ENCODE measurements around the gene HUWE1. TPM values are rescaled to one million over a fixed set of nuclear protein-coding genes. Genes with fewer than 3 reads are reported as not detected.

HUWE1 gene
- total and polyA plus RNA-seq, 2 donors (not counting 1 experiment from before 2014, with no cell fraction given), result 45.2 to 210 TPM

DNA sequence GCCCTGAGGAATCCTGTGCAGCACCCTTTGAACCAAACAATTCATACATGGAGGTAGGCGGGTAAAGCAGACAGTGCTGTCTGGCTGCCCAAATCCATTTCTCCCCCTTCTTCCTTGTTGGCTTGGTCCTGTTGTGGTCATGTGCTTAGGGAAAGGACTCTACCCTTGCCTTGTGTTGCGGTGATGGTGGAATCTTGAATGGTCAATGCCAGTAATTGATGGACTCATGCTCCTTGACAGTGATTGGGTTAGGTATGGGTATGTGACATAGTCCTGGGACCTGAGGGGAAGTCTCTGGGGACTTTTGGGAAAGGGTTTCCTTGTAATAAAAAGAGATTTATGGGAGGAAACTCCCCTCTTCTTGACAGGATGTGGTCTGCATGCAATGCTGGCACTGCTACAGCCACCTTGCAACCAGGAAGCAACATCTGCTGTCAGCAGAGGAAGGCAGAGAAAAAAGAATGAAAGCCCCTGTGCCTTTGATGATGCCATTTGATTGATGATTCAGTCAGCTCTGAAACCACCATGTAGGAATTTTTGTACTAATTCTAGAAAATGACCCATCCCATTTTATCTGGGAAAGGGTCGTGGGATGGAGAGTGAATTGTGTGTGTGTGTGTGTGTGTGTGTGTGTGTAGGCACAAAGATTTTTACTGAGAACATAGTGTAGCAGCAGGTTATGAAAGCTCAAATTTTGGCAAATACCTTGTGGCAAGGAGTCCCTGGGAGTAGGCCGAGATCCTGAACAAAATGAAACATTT, 30.0 kb upstream of the HUWE1 start:
- Histone ChIP-seq H4K20me1 (ENCODE audit: control insufficient read depth, insufficient read depth, low read length, poor library complexity, severe bottlenecking) (no peaks in the 10 kb centered on the region), H3K4me2 (replicated peaks; ENCODE audit: low read depth, low read length, poor library complexity, severe bottlenecking) (peak overlapping the region; percentile 60), H3K79me2 (ENCODE audit: control insufficient read depth, insufficient read depth, low read length) (no peaks in the 10 kb centered on the region), H3K4me1 (ENCODE audit: control insufficient read depth in 2 of 2, insufficient read depth in 2 of 2, low read length in 2 of 2) (peaks cover 42 to 43% of the 10 kb centered on the region in 2 donors), H3K9me3 (ENCODE audit: control extremely low read depth in 1 of 3, control insufficient read depth in 2 of 3, insufficient read depth in 1 of 3, low read length in 2 of 3) (no peaks in the 10 kb centered on the region), H2AFZ (ENCODE audit: insufficient read depth, low read depth, low read length, poor library complexity, severe bottlenecking) (peak overlapping the region; percentile 39), H3K36me3 (replicated peaks in 1 of 2; ENCODE audit: control extremely low read depth in 1 of 2, control insufficient read depth in 1 of 2, extremely low read depth in 1 of 2, insufficient read depth in 2 of 2, low read length in 1 of 2) (no peaks in the 10 kb centered on the region), H3K4me3 (ENCODE audit: control extremely low read depth in 1 of 5, extremely low read depth in 1 of 5, insufficient read depth in 1 of 5, low read depth in 2 of 5, low read length in 4 of 5) (no peak overlapping the region), H3K27me3 (replicated peaks in 1 of 4; ENCODE audit: control extremely low read depth in 1 of 4, control insufficient read depth in 3 of 4, insufficient read depth in 4 of 4, low read length in 3 of 4) (no peaks in the 10 kb centered on the region), H3K9ac (ENCODE audit: low read length) (peak overlapping the region; percentile 7), H3K27ac (ENCODE audit: low read length in 2 of 2) (peak overlapping the region; percentile 83 to 89)
- peaks cover 44% of the 10 kb centered on the region for H3K4me1 Mint-ChIP-seq
- no CpG with 5 or more reads among the region's 4 CpGs for WGBS (ENCODE audit: insufficient coverage)
- ATAC-seq (ENCODE audit: low read depth) (peak; percentile 48), DNase-seq (peak; percentile 64)
- H3K27ac Mint-ChIP-seq, result peak overlapping the region; percentile 93
- TF ChIP-seq EZH2 (IDR thresholded peaks at IDR 0.05; ENCODE audit: borderline replicate concordance, insufficient read depth, low read depth, low read length, poor library complexity, severe bottlenecking), result no peak
- TF ChIP-seq, protein P1, sequence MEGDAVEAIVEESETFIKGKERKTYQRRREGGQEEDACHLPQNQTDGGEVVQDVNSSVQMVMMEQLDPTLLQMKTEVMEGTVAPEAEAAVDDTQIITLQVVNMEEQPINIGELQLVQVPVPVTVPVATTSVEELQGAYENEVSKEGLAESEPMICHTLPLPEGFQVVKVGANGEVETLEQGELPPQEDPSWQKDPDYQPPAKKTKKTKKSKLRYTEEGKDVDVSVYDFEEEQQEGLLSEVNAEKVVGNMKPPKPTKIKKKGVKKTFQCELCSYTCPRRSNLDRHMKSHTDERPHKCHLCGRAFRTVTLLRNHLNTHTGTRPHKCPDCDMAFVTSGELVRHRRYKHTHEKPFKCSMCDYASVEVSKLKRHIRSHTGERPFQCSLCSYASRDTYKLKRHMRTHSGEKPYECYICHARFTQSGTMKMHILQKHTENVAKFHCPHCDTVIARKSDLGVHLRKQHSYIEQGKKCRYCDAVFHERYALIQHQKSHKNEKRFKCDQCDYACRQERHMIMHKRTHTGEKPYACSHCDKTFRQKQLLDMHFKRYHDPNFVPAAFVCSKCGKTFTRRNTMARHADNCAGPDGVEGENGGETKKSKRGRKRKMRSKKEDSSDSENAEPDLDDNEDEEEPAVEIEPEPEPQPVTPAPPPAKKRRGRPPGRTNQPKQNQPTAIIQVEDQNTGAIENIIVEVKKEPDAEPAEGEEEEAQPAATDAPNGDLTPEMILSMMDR (IDR thresholded peaks at IDR 0.05), result no peak
- no peaks in the 10 kb centered on the region for H3K9me3 Mint-ChIP-seq (ENCODE audit: insufficient read depth)
- CTCF ChIA-PET, result interaction anchor here (0.6 kb wide), 1 partner anchor 30 kb away, joined by 3 read pairs; the partner anchor contains the start of gene HUWE1
- intact Hi-C loops (cut with micrococcal nuclease), result no loop called here
- peak overlapping the region; percentile 77 for H3K4me3 Mint-ChIP-seq
- no peaks in the 10 kb centered on the region for H3K27me3 Mint-ChIP-seq
- POLR2A ChIA-PET, result no interaction called here

DNA sequence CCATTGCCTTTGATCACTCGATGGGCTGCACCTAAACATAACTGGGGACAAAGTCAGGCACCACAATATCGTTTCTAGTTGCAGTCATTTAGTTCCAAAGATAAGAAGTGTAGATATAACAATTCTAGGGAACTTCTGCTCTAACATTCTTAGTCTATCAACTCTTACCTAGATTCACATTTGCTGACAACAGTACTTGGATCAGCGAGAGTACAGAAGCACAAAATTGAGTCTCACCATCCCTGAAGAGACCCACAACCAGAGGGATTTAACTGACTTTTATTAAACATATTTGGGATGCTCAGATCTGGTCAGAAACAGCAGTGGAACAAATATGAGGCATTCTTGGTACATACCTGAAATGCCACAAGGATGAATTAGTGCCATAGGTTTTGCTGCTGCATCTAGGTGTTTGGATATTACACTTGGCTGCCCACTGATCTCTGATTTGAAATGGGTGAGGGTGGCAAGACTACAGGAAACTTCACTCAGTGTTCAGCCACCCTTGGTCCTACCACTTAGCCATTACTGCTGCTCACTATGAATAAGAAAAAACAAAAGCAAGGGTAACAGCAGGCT, 28.9 kb upstream of the HUWE1 start:
- Histone ChIP-seq H3K4me2 (replicated peaks; ENCODE audit: low read depth, low read length, poor library complexity, severe bottlenecking) (peak overlapping the region; percentile 60), H3K4me1 (ENCODE audit: control insufficient read depth in 2 of 2, insufficient read depth in 2 of 2, low read length in 2 of 2) (peaks cover 42 to 43% of the 10 kb centered on the region in 2 donors), H3K9me3 (ENCODE audit: control extremely low read depth in 1 of 3, control insufficient read depth in 2 of 3, insufficient read depth in 1 of 3, low read length in 2 of 3) (no peaks in the 10 kb centered on the region), H3K9ac (ENCODE audit: low read length) (peak overlapping the region; percentile 16), H3K79me2 (ENCODE audit: control insufficient read depth, insufficient read depth, low read length) (no peaks in the 10 kb centered on the region), H2AFZ (ENCODE audit: insufficient read depth, low read depth, low read length, poor library complexity, severe bottlenecking) (peak overlapping the region; percentile 54), H3K27ac (ENCODE audit: low read length in 2 of 2) (peak overlapping the region; percentile 83 to 89), H4K20me1 (ENCODE audit: control insufficient read depth, insufficient read depth, low read length, poor library complexity, severe bottlenecking) (no peaks in the 10 kb centered on the region), H3K4me3 (ENCODE audit: control extremely low read depth in 1 of 5, extremely low read depth in 1 of 5, insufficient read depth in 1 of 5, low read depth in 2 of 5, low read length in 4 of 5) (peak overlapping the region in 1 of 5 experiments; percentile 33), H3K36me3 (replicated peaks in 1 of 2; ENCODE audit: control extremely low read depth in 1 of 2, control insufficient read depth in 1 of 2, extremely low read depth in 1 of 2, insufficient read depth in 2 of 2, low read length in 1 of 2) (no peaks in the 10 kb centered on the region), H3K27me3 (replicated peaks in 1 of 4; ENCODE audit: control extremely low read depth in 1 of 4, control insufficient read depth in 3 of 4, insufficient read depth in 4 of 4, low read length in 3 of 4) (no peaks in the 10 kb centered on the region)
- no peak for TF ChIP-seq EZH2 (IDR thresholded peaks at IDR 0.05; ENCODE audit: borderline replicate concordance, insufficient read depth, low read depth, low read length, poor library complexity, severe bottlenecking)
- TF ChIP-seq, protein P1 (IDR thresholded peaks at IDR 0.05), result no peak
- intact Hi-C loops (cut with micrococcal nuclease), result no loop called here
- ATAC-seq (ENCODE audit: low read depth), result no peak
- WGBS (ENCODE audit: insufficient coverage), result no CpG with 5 or more reads among the region's 3 CpGs
- Mint-ChIP-seq H3K4me3 (peak overlapping the region; percentile 74), H3K4me1 (peaks cover 44% of the 10 kb centered on the region), H3K27ac (peak overlapping the region; percentile 93), H3K27me3 (no peaks in the 10 kb centered on the region), H3K9me3 (ENCODE audit: insufficient read depth) (no peaks in the 10 kb centered on the region)
- POLR2A ChIA-PET, result no interaction called here
- CTCF ChIA-PET, result interaction anchor here (1.2 to 1.6 kb wide), 4 partner anchors 29 to 115 kb away, joined by 3 to 7 read pairs (median 5); partner anchors contain the start of gene HUWE1
- peak; percentile 8 for DNase-seq
